HepG2 (cell line): Measurements from ENCODE around the gene CBX2. TPM values are rescaled to one million over a fixed set of nuclear protein-coding genes. Genes with fewer than 3 reads are reported as not detected.

Experiments
- ARNTL ChIP-seq: sonication (generic); formaldehyde crosslinking; IDR thresholded peaks from 2 replicates; pipeline ENCODE4 v1.4.0; 2020; ENCODE audit warnings: mild to moderate bottlenecking, missing genetic modification reagents
- ATF6 ChIP-seq: sonication (generic); formaldehyde crosslinking; conservative IDR thresholded peaks from 2 replicates; pipeline ENCODE4 v1.4.0; 2020; ENCODE audit warnings: missing genetic modification reagents
- ESRRA ChIP-seq: sonication (generic); formaldehyde crosslinking; IDR thresholded peaks from 2 replicates; pipeline ENCODE4 v1.5.1; 2020; ENCODE audit warnings: mild to moderate bottlenecking, low read depth, missing genetic modification reagents
- FOXC1 ChIP-seq: sonication (generic); formaldehyde crosslinking; IDR thresholded peaks from 2 replicates; pipeline ENCODE4 v1.8.0; 2022; ENCODE audit warnings: mild to moderate bottlenecking, missing genetic modification reagents, borderline replicate concordance
- KDM3A ChIP-seq: IDR thresholded peaks from 2 replicates; pipeline ENCODE4 v1.6.1; 2018; ENCODE audit warnings: low read depth, missing compliant biosample characterization
- KMT2B ChIP-seq: IDR thresholded peaks from 2 replicates; pipeline ENCODE4 v1.6.1; 2016; ENCODE audit warnings: missing genetic modification reagents, missing compliant biosample characterization
- LCORL ChIP-seq, 2 experiments: fragments of 450-650 bp in 1 of 2; sonication (generic) in 1 of 2; formaldehyde crosslinking in 1 of 2; IDR thresholded peaks; 2 replicates each; pipeline versions ENCODE4 v1.5.0 to v1.6.1; 2017 to 2020; ENCODE audit warnings: antibody characterized with exemption in 1 of 2, missing genetic modification reagents in 1 of 2
- MATR3 ChIP-seq: sonication (generic); formaldehyde crosslinking; IDR thresholded peaks from 2 replicates; pipeline ENCODE4 v1.4.0; 2020; ENCODE audit warnings: missing genetic modification reagents
- MEIS1 ChIP-seq: sonication (generic); formaldehyde crosslinking; IDR thresholded peaks from 2 replicates; pipeline ENCODE4 v1.9.0; 2021; ENCODE audit warnings: mild to moderate bottlenecking, missing genetic modification reagents, moderate library complexity, borderline replicate concordance
- MIER2 ChIP-seq: IDR thresholded peaks from 2 replicates; pipeline ENCODE4 v1.6.1; 2016; ENCODE audit warnings: missing biosample characterization, missing genetic modification reagents
- MTA1 ChIP-seq: sonication (generic); formaldehyde crosslinking; IDR thresholded peaks from 2 replicates; pipeline ENCODE4 v1.4.0; 2020; ENCODE audit warnings: missing genetic modification reagents, mild to moderate bottlenecking, borderline replicate concordance
- NFIC ChIP-seq: IDR thresholded peaks from 2 replicates; pipeline ENCODE4 v1.6.1; 2012; ENCODE audit warnings: mild to moderate bottlenecking, low read length, inconsistent platforms
- NFKBIZ ChIP-seq: IDR thresholded peaks from 2 replicates; pipeline ENCODE4 v1.6.1; 2018; ENCODE audit warnings: missing genetic modification reagents, missing compliant biosample characterization
- POLR2A ChIP-seq, 2 experiments: IDR thresholded peaks; 2 replicates each; pipeline ENCODE4 v1.6.1; 2011; ENCODE audit warnings: low read depth in 2 of 2, low read length in 2 of 2, mild to moderate bottlenecking in 1 of 2, moderate library complexity in 1 of 2; ENCODE audit not compliant: insufficient read depth in 1 of 2
- SCMH1 ChIP-seq: sonication (generic); formaldehyde crosslinking; IDR thresholded peaks from 2 replicates; pipeline ENCODE4 v1.9.0; 2021; ENCODE audit warnings: missing genetic modification reagents, mild to moderate bottlenecking, borderline replicate concordance
- SMAD1 ChIP-seq: sonication (generic); formaldehyde crosslinking; IDR thresholded peaks from 2 replicates; pipeline ENCODE4 v1.4.0; 2020; ENCODE audit warnings: missing genetic modification reagents, low read depth, mild to moderate bottlenecking, borderline replicate concordance
- SMYD3 ChIP-seq: sonication (generic); formaldehyde crosslinking; IDR thresholded peaks from 2 replicates; pipeline ENCODE4 v1.8.1; 2023; ENCODE audit warnings: mild to moderate bottlenecking, missing genetic modification reagents
- TEAD3 ChIP-seq: optimal IDR thresholded peaks from 2 replicates; pipeline ENCODE3; 2016; ENCODE audit warnings: borderline replicate concordance
- TSC22D2 ChIP-seq: sonication (generic); formaldehyde crosslinking; IDR thresholded peaks from 2 replicates; pipeline ENCODE4 v1.5.1; 2020; ENCODE audit warnings: missing genetic modification reagents, mild to moderate bottlenecking, borderline replicate concordance
- ZBTB39 ChIP-seq: sonication (generic); formaldehyde crosslinking; IDR thresholded peaks from 2 replicates; pipeline ENCODE4 v1.5.0; 2020; ENCODE audit warnings: missing genetic modification reagents
- ZFX ChIP-seq: sonication (generic); formaldehyde crosslinking; IDR thresholded peaks from 2 replicates; pipeline ENCODE4 v1.4.0; 2020; ENCODE audit warnings: mild to moderate bottlenecking, low read depth, missing genetic modification reagents, moderate library complexity
- ZIK1 ChIP-seq: sonication (generic); formaldehyde crosslinking; IDR thresholded peaks from 2 replicates; pipeline ENCODE4 v1.5.0; 2020; ENCODE audit warnings: mild to moderate bottlenecking, low read depth, missing genetic modification reagents, borderline replicate concordance
- ZKSCAN8 ChIP-seq: IDR thresholded peaks from 2 replicates; pipeline ENCODE4 v1.6.1; 2016; ENCODE audit warnings: borderline replicate concordance, missing genetic modification reagents, missing compliant biosample characterization
- ZMYM2 ChIP-seq: sonication (generic); formaldehyde crosslinking; IDR thresholded peaks from 2 replicates; pipeline ENCODE4 v1.8.0; 2022; ENCODE audit warnings: mild to moderate bottlenecking, missing genetic modification reagents
- ZNF317 ChIP-seq: sonication (generic); formaldehyde crosslinking; IDR thresholded peaks from 2 replicates; pipeline ENCODE4 v1.5.0; 2020; ENCODE audit warnings: mild to moderate bottlenecking, missing genetic modification reagents
- ZNF484 ChIP-seq: sonication (generic); formaldehyde crosslinking; IDR thresholded peaks from 2 replicates; pipeline ENCODE4 v1.5.1; 2020; ENCODE audit warnings: mild to moderate bottlenecking, low read depth, missing genetic modification reagents, borderline replicate concordance
- ZNF552 ChIP-seq: sonication (generic); formaldehyde crosslinking; IDR thresholded peaks from 2 replicates; pipeline ENCODE4 v1.9.0; 2022; ENCODE audit warnings: missing genetic modification reagents, mild to moderate bottlenecking, borderline replicate concordance
- ZNF615 ChIP-seq: sonication (generic); formaldehyde crosslinking; IDR thresholded peaks from 2 replicates; pipeline ENCODE4 v1.5.0; 2020; ENCODE audit warnings: mild to moderate bottlenecking, missing genetic modification reagents, borderline replicate concordance
- polyA plus RNA-seq, 8 experiments: library from polyadenylated mRNA; depleted of rRNA in 3 of 8; stranded (reverse) in 7 of 8; unstranded in 1 of 8; fragments of >200 nt; fragmentation: Illumina TruSeq in 4 of 8; extraction: Trizol in 4 of 8; gene quantifications; 2 replicates each; pipeline versions ENCODE4 v1.2.1 to v1.2.3, GENCODE V29; 2011 to 2016; ENCODE audit warnings: low read depth in 4 of 8, missing spikeins in 1 of 8, mixed read lengths in 1 of 8; ENCODE audit not compliant: insufficient read depth in 1 of 8
- total RNA-seq, 5 experiments: library from RNA; depleted of rRNA; stranded (reverse); fragments of >200 nt; fragmentation: Illumina TruSeq; extraction: Trizol; gene quantifications; 2 replicates each; pipeline ENCODE4 v1.2.3, GENCODE V29; 2016; ENCODE audit warnings: low read depth in 1 of 5

The CBX2 gene
- total and polyA plus RNA-seq, 2 of the 13 experiments (the other 11 are each of a cell fraction or from before 2014, with no cell fraction given) = 14.5 to 31.1 TPM

GRCh38 chr17:79789943-79790804 is 12.2 kb downstream of the CBX2 start (continued):
- TF ChIP-seq ARNTL = no peak
- no peak for TF ChIP-seq NFKBIZ
- TF ChIP-seq POLR2A (IDR thresholded peaks at IDR 0.05; ENCODE audit: insufficient read depth in 1 of 2, low read depth in 2 of 2, low read length in 2 of 2) = no peak
- no peak; the same call in none of the 2 replicates for TF ChIP-seq ZFX (CRISPR knock-in tag)
- TF ChIP-seq KDM3A (CRISPR knock-in tag) = no peak
- no peak for TF ChIP-seq MATR3 (CRISPR knock-in tag)
- TF ChIP-seq ZMYM2 = no peak
- no peak for TF ChIP-seq MEIS1 (CRISPR knock-in tag)
- TF ChIP-seq LCORL (IDR thresholded peaks at IDR 0.05) = no peak
- peak; percentile 58 for TF ChIP-seq LCORL (CRISPR knock-in tag; IDR thresholded peaks at IDR 0.05)
- TF ChIP-seq ZKSCAN8 = no peak
- TF ChIP-seq ZNF317 (CRISPR knock-in tag) = peak; percentile 41; the same call in 1 of the 2 replicates
- TF ChIP-seq SCMH1 (CRISPR knock-in tag) = no peak
- TF ChIP-seq KMT2B (CRISPR knock-in tag) = no peak
- no peak for TF ChIP-seq SMYD3 (CRISPR knock-in tag)
- no peak for TF ChIP-seq ZBTB39
- no peak for TF ChIP-seq ESRRA (CRISPR knock-in tag)
- 0 out of 2 replicates have a peak, but pooled peaks have one; percentile 0 for TF ChIP-seq ZNF552 (CRISPR knock-in tag)
- no peak for TF ChIP-seq MIER2
- no peak; the same call in 1 of the 2 replicates for TF ChIP-seq ZNF484 (CRISPR knock-in tag)
- no peak for TF ChIP-seq NFIC
- TF ChIP-seq FOXC1 (CRISPR knock-in tag) = peak; percentile 66
- TF ChIP-seq TSC22D2 (CRISPR knock-in tag) = no peak
- TF ChIP-seq SMAD1 (CRISPR knock-in tag) = peak; percentile 46; the same call in 1 of the 2 replicates
- TF ChIP-seq ZIK1 (CRISPR knock-in tag) = no peak
- no peak for TF ChIP-seq ATF6 (CRISPR knock-in tag)
- no peak for TF ChIP-seq TEAD3 (CRISPR knock-in tag)
- no peak for TF ChIP-seq MTA1
- no peak for TF ChIP-seq ZNF615 (CRISPR knock-in tag)
